Activated naive CD8-positive, alpha-beta T cell treated with anti-CD3 and anti-CD28 coated beads for 36 hours (primary cell): Measurements from ENCODE around the gene C9orf43. TPM values are rescaled to one million over a fixed set of nuclear protein-coding genes. Genes with fewer than 3 reads are reported as not detected.

ENCODE experiments used
- total RNA-seq, 2 experiments: library from RNA; stranded (reverse); gene quantifications; one replicate each; pipeline ENCODE4 v1.2.3, GENCODE V29; 2021

Gene C9orf43
- total RNA-seq, 2 experiments from 2014 or later = 0.99 to 1.0 TPM

Other genes starting within 250 kb of the C9orf43 start
- 10 to 100 TPM; 28.4 to 28.5 TPM for gene FKBP15, start 189.5 kb upstream of the C9orf43 start, total RNA-seq
- 10 to 100 TPM; 16.7 to 16.8 TPM for gene SLC31A1, start 189.2 kb upstream of the C9orf43 start, total RNA-seq
- gene CDC26, start 135.2 kb upstream of the C9orf43 start, total RNA-seq = 10 to 100 TPM; 35.1 to 41.8 TPM
- gene PRPF4, start 135.1 kb upstream of the C9orf43 start, total RNA-seq = 10 to 100 TPM; 65.9 to 66.3 TPM
- gene RNF183, start 107.4 kb upstream of the C9orf43 start, total RNA-seq = not detected
- 1 to 10 TPM; 2.4 to 2.9 TPM for gene WDR31, start 70.5 kb upstream of the C9orf43 start, total RNA-seq
- 10 to 100 TPM; 11.7 to 12.2 TPM for gene BSPRY, start 61.2 kb upstream of the C9orf43 start, total RNA-seq
- 10 to 100 TPM; 12.2 to 14.4 TPM for gene HDHD3, start 33.8 kb upstream of the C9orf43 start, total RNA-seq
- gene ALAD, start 9.5 kb upstream of the C9orf43 start, total RNA-seq = 10 to 100 TPM; 12.9 to 14.9 TPM
- gene POLE3, start 72 bp upstream of the C9orf43 start, total RNA-seq = 10 to 100 TPM; 94.2 to 97.8 TPM
- gene RGS3, start 53.0 kb downstream of the C9orf43 start, total RNA-seq = 10 to 100 TPM; 61.7 to 65.0 TPM